RCC 7860 (cell line): ENCODE data around the gene CCDC97.

Experiments
- DNase-seq: peaks from one replicate; pipeline ENCODE4 v3.0.0-alpha.2; 2015; ENCODE audit warnings: low spot score
- FAIRE-seq: peaks from 2 replicates; lab custom pipeline; 2012; peaks lifted over from hg19 to GRCh38; lab: Jason Lieb, UNC

The CCDC97 gene

GRCh38 chr19:41297628-41298347 lies 12.2 kb upstream of the CCDC97 start:
- FAIRE-seq (no peak), DNase-seq (no peak)

DNA sequence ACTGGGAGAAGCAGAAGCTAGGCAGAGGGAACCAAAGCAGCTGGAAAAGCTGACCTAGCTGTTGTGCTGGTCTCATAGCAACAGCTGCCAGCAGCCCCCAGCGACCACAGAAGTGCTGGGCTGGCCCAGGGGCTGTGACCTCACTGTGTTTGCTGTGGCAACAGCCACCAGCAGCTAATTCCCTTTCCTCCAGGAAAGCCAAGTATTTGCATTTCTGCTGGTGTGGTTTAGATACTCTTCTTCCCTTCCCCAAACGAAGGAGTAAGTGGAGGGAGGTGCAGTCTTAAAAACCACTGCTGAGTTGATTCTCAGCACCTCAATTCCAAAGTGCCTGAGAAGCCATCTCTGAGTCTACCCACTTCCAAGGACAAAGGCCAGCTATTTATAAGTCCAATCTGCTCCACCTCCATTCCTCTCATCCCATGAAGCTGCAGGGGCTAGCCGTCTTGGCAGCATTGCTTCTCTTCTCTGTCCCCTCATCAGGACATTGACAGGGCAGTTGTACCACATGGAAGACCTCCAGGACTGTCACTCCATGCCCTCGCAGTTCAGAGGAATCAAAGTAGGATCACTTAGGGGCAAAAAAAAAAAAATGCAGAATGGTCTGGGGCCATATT lies 11.5 kb upstream of the CCDC97 start:
- no peak for FAIRE-seq
- peak; percentile 28 for DNase-seq

GRCh38 chr19:41299046-41299754 lies 10.8 kb upstream of the CCDC97 start:
- FAIRE-seq (no peak), DNase-seq (no peak)

- no peak for FAIRE-seq
- peak; percentile 37 for DNase-seq
Measured at GRCh38 chr19:41299755-41300089, 10.2 kb upstream of the CCDC97 start.

DNA sequence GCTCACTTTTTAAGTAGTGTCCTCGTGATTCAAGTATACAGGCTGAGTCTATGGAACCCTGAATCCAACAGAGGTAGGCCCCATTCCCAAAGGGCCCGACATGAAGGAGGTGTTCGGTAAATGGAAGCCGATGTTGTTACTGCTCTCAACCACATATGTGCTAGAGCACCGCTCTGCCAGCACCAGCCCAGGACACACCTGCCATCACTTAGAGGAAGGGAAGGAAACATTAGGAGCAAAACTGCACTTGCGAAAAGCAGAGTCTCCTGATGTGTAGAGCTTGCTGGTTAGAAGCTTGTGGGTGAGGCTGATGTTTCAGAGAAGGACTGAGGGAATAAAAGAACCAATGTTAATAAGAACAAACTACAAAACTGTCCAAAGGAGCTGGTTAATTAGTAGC lies 9.4 kb upstream of the CCDC97 start:
- FAIRE-seq (no peak), DNase-seq (no peak)

DNA sequence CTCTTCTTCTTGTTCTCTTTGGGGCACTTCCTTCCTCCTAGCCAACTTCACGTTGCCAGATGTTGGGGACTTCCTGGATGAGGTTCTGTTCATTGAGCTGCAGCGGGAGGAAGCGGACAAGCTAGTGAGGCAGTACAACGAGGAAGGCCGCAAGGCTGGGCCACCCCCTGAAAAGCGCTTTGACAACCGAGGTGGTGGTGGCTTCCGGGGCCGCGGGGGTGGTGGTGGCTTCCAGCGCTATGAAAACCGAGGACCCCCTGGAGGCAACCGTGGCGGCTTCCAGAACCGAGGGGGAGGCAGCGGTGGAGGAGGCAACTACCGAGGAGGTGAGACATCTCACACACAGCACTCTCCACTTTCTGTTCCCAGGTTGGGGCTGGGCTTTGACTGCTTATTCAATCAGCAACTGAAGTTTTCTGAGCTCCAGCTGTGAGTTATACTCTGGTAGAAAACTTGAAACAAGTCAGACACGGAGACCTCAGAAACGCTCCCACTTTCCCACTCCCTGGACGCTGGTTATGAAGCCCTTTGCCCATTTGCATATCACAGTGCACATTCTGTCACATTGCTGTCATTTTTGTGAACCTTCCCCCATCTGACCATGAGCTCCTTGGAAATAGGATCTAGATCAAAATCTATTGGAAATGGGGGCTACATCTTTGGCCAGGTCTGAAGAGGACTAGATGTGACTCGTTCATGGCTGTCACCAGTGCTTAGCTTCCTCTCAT lies 7.2 kb upstream of the CCDC97 start:
- no peak for DNase-seq
- no peak for FAIRE-seq

GRCh38 chr19:41303954-41304353 lies 6.0 kb upstream of the CCDC97 start:
- FAIRE-seq = no peak

DNA sequence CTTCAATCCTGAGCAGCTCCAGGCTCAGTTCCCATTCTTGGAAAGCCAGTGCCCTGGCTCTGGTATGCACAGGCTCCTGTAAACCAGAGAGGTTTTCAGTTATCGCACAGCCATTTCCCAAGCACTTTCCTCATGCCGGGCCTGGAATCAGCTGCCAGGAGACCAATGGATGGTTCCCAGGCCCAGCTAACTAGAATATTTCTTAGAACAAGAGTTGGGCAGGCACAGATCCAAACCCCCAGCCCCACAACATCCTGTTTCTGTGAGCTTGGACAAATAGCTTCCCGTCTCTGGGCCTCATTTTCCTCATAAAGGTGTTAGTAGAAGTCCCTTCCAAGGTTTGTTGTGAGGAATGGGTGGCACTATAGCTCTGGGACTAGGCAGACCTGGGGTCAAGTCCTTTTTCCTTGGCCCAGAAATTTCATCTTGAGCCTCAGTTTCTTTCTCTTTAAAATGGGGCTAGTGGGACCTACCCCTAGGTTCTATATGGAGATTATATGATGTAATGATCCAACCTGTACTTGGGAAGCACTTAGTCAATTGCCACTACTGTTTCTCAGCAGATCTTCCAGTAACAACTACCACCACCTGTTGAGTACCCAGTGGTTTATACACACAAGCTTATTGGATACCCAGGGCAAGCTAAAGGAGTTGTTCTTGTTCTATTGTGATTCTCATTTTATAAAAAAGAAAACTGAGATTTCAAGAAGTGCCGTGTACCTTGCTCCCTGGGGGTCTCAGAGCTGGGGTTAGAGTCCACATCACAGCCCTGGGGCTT lies 5.1 kb upstream of the CCDC97 start:
- FAIRE-seq = no peak
- no peak for DNase-seq

More at GRCh38 chr19:41303954-41304353, 6.0 kb upstream of the CCDC97 start:
- no peak for DNase-seq

DNA sequence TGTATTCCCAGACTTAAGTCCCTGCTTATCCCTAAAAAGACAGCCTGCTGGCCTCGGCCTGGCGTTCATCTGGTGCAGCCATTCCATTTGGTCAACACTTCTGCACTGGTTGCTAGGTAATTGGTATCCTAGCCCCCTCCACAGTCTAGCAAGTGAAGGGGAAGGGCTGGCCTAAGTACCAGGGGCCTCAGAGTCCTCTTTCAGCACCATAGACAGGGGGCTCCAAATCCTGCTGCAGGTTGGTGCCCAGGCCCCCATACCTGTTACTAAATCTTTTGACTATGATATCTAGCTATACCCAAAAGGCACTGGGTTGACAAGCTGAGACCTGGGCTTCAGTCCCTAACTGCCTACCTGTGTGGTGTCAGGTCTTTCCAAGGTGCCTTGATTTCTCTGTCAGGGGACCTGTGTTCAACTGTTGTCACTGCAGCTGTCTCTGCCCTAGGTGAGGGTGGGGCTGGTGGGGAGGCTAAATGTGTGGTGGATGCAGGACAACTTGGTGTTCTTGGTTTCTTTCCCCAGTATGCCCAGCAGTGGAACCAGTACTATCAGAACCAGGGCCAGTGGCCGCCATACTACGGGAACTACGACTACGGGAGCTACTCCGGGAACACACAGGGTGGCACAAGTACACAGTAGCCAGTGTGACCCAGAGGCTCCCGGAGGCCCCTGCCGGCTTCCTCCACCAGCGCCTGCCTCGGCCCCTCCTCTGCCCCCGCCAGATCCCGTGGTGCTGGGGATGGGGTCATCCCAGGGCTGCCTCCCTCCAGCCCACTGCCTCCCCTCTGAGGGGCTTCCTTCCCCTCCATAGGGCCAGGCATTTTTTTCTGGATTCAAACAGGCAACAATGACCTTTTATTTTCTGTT lies 3.8 kb upstream of the CCDC97 start:
- no peak for FAIRE-seq
- no peak for DNase-seq

DNA sequence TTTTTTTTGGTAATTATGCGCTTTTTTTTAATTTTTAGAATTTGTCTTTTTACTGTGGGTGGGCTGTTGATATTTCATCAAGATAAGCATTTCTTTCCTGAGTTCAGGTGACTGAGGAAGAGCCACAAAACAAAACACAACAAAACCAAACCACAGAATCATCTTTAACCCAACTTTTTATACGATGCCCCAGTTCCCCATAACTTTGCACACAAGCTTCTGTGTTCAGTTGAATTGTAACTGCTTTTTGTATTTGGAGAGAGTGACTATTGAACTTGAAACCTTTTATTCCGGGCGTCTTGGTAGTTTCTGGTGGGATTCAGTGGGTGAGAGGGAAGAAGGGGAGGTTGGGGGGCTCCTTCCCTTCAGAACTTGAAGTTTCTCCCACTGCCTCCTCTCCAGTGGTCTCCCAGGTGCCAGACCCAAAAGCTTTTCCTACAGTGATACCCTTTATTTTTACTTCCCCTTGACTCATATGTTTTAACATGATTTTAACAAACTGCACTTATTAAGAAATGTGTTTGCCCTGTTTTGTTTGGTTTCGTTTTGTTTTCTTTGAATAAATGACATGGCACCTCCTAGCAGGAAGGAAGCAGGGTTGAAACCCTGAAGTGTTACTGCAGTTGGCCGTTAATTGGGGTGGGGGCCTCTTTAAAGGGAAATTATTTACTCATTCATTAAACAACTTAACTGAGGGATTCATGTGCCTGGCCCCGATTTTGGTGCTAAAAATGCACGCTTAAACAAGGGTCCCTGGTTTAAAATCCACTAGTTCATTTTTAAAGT lies 2.7 kb upstream of the CCDC97 start:
- FAIRE-seq (no peak), DNase-seq (no peak)

DNA sequence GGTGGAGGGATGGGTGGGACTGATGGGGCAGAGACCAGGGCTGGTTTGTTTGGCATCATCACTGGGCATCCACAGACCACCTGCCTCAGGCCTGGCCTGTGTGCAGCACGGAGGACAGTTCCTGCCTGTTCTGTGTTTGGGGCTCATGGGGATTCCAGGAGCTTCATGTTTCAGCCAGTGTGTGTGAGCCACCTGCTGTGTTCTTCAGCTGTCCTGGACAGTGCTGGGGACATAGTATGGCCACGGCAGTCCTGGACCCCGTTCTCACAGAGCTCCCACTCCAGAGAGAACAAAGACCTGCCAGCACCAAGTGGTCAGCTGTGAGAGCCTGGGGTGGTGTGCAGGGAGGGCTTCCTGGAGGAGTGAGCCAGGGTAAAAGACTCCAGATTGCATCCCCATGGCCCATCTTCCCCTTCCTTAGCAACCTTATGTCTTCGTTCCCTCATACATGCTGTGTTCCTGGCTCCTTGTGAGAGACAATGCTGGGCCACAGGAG lies 2.0 kb upstream of the CCDC97 start:
- no peak for DNase-seq
- FAIRE-seq = no peak

GRCh38 chr19:41308450-41309179 lies 1.4 kb upstream of the CCDC97 start:
- FAIRE-seq = peak; percentile 38
- peak; percentile 74 for DNase-seq

GRCh38 chr19:41309180-41310032 lies 566 bp upstream of the CCDC97 start:
- DNase-seq = no peak
- FAIRE-seq = no peak

- DNase-seq = no peak
- FAIRE-seq = no peak
Measured at GRCh38 chr19:41311072-41311471, 1.1 kb downstream of the CCDC97 start.

- no peak for FAIRE-seq
Measured at GRCh38 chr19:41311613-41312012, 1.6 kb downstream of the CCDC97 start.

DNA sequence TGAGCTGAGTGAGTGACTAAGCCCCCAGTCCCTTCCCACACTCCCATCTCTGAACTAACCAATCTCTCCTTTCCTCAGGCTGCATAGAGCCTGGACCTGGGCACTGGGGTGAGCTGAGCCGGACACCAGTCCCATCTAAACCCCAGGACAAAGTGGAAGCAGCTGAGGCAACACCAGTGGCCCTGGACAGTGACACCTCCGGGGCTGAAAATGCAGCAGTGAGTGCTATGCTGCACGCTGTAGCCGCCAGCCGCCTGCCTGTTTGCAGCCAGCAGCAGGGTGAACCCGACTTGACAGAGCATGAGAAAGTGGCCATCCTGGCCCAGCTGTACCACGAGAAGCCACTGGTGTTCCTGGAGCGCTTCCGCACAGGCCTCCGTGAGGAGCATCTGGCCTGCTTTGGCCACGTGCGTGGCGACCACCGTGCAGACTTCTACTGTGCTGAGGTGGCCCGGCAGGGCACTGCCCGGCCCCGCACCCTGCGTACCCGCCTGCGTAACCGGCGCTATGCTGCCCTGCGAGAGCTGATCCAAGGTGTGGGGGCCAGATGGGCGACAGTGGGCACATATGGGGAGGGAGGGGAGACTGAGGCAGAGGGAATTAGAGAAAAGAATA lies 6.4 kb downstream of the CCDC97 start:
- no peak for FAIRE-seq
- no peak for DNase-seq

More at GRCh38 chr19:41311613-41312012, 1.6 kb downstream of the CCDC97 start:
- DNase-seq = no peak
